Measurements from ENCODE around the gene NLRX1.

DNA sequence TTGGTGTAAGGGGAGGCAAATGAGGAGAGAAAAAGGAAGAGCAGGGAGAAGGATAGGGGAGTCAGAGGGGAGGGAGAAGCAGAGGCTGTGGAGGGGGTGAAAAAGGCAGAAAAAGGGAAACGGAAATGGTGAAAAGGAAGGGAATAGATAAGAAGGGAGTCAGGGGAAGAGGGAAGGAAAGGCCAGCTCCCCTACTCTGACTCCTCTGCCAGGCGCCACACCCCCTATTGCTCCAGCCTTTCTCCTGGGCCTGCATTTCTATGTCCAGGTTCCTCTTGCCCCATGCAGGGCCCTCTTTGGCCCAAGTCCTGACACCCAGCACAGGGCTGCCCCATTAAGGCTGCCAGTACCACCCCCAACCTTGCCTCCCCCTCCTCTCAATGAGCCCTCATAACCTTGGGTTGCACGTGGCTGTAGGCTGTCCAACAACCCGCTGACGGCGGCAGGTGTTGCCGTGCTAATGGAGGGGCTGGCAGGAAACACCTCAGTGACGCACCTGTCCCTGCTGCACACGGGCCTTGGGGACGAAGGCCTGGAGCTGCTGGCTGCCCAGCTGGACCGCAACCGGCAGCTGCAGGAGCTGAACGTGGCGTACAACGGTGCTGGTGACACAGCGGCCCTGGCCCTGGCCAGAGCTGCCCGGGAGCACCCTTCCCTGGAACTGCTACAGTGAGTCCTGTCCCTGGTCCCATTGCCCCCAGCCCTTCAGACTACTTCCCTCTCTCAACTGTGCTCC, 13.3 kb downstream of the NLRX1 start:
- TF ChIP-seq JUND (IDR thresholded peaks at IDR 0.05) (no peak), CTCF (IDR thresholded peaks at IDR 0.05; ENCODE audit: low read depth, low read length, missing input control) (no peak), EGR1 (IDR thresholded peaks at IDR 0.05; ENCODE audit: low read depth in 2 of 2) (no peak), ATF3 (IDR thresholded peaks at IDR 0.05) (no peak), HNF4G (IDR thresholded peaks at IDR 0.05) (no peak), MAX (IDR thresholded peaks at IDR 0.05) (no peak), TAF1 (conservative IDR thresholded peaks at IDR 0.05) (no peak), RAD21 (IDR thresholded peaks at IDR 0.05) (no peak), NR2F2 (IDR thresholded peaks at IDR 0.05) (no peak), GABPA (IDR thresholded peaks at IDR 0.05 in 1 of 2, conservative IDR thresholded peaks at IDR 0.05 in 1 of 2) (no peak), FOXA1 (IDR thresholded peaks at IDR 0.05) (no peak)
- TF ChIP-seq, protein P1, sequence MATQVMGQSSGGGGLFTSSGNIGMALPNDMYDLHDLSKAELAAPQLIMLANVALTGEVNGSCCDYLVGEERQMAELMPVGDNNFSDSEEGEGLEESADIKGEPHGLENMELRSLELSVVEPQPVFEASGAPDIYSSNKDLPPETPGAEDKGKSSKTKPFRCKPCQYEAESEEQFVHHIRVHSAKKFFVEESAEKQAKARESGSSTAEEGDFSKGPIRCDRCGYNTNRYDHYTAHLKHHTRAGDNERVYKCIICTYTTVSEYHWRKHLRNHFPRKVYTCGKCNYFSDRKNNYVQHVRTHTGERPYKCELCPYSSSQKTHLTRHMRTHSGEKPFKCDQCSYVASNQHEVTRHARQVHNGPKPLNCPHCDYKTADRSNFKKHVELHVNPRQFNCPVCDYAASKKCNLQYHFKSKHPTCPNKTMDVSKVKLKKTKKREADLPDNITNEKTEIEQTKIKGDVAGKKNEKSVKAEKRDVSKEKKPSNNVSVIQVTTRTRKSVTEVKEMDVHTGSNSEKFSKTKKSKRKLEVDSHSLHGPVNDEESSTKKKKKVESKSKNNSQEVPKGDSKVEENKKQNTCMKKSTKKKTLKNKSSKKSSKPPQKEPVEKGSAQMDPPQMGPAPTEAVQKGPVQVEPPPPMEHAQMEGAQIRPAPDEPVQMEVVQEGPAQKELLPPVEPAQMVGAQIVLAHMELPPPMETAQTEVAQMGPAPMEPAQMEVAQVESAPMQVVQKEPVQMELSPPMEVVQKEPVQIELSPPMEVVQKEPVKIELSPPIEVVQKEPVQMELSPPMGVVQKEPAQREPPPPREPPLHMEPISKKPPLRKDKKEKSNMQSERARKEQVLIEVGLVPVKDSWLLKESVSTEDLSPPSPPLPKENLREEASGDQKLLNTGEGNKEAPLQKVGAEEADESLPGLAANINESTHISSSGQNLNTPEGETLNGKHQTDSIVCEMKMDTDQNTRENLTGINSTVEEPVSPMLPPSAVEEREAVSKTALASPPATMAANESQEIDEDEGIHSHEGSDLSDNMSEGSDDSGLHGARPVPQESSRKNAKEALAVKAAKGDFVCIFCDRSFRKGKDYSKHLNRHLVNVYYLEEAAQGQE (IDR thresholded peaks at IDR 0.05) = no peak

All from liver (tissue), 3 donors.